CD4-positive, CD25-positive, alpha-beta regulatory T cell (primary cell): Measurements from ENCODE around the gene SORBS1. TPM values are rescaled to one million over a fixed set of nuclear protein-coding genes. Genes with fewer than 3 reads are reported as not detected.

Source experiments
- ATAC-seq, 2 donors: fragments of 150-1000 bp; cut with Tn5 transposase; one replicate each; pipeline ENCODE4 v1.10.0; 2021; ENCODE audit warnings: low read depth in 2 of 2, moderate number of reproducible peaks in 2 of 2, moderate library complexity in 1 of 2
- DNase-seq, 3 donors: peaks; one replicate each; pipeline versions ENCODE4 v3.0.0 to v3.0.0-alpha.2; 2012 to 2022; ENCODE audit warnings: mixed read lengths in 1 of 3
- H3K27ac ChIP-seq: one replicate; pipeline ENCODE4 v1.7.0; 2013; ENCODE audit warnings: mild to moderate bottlenecking, low read length; ENCODE audit not compliant: insufficient read depth, poor library complexity, severe bottlenecking
- H3K27me3 ChIP-seq: one replicate; pipeline ENCODE4 v1.7.0; 2013; ENCODE audit warnings: low read length; ENCODE audit not compliant: control insufficient read depth, insufficient read depth
- H3K36me3 ChIP-seq: one replicate; pipeline ENCODE4 v1.7.0; 2013; ENCODE audit warnings: mild to moderate bottlenecking, low read length, moderate library complexity; ENCODE audit not compliant: control insufficient read depth, insufficient read depth
- H3K4me1 ChIP-seq: 2 replicates; pipeline ENCODE4 v1.7.0; 2013; ENCODE audit warnings: mild to moderate bottlenecking, low read length; ENCODE audit not compliant: insufficient read depth, control insufficient read depth, poor library complexity, severe bottlenecking
- H3K4me3 ChIP-seq: one replicate; pipeline ENCODE4 v1.7.0; 2013; ENCODE audit warnings: low read depth, mild to moderate bottlenecking, low read length, moderate library complexity
- H3K9me3 ChIP-seq, 2 experiments: 1 replicate in 1 of 2; 2 replicates in 1 of 2; pipeline ENCODE4 v1.7.0; 2013; ENCODE audit warnings: low read length in 2 of 2, mild to moderate bottlenecking in 1 of 2, moderate library complexity in 1 of 2; ENCODE audit not compliant: control insufficient read depth in 2 of 2
- H3K27ac Mint-ChIP-seq, 3 donors: one replicate each; pipeline ENCODE4 v1.8.0; 2020 to 2022; ENCODE audit warnings: mild to moderate bottlenecking in 3 of 3, mixed read lengths in 3 of 3, moderate library complexity in 2 of 3
- H3K27me3 Mint-ChIP-seq: one replicate; pipeline ENCODE4 v1.8.0; 2022; ENCODE audit warnings: mild to moderate bottlenecking, mixed read lengths
- H3K36me3 Mint-ChIP-seq: one replicate; pipeline ENCODE4 v1.8.0; 2020; ENCODE audit warnings: mixed read lengths
- H3K4me1 Mint-ChIP-seq, 4 donors: one replicate each; pipeline ENCODE4 v1.8.0; 2020 to 2022; ENCODE audit warnings: mixed read lengths in 4 of 4, mild to moderate bottlenecking in 1 of 4
- H3K4me3 Mint-ChIP-seq, 4 donors: one replicate each; pipeline ENCODE4 v1.8.0; 2020 to 2022; ENCODE audit warnings: mild to moderate bottlenecking in 4 of 4, mixed read lengths in 4 of 4, moderate library complexity in 3 of 4
- H3K9me3 Mint-ChIP-seq, 7 donors: one replicate each; pipeline ENCODE4 v1.8.0; 2020 to 2022; ENCODE audit warnings: mixed read lengths in 7 of 7, mild to moderate bottlenecking in 3 of 7, moderate library complexity in 2 of 7
- polyA plus RNA-seq, 4 donors: library from polyadenylated mRNA; unstranded; fragments of 300-500 nt; fragmentation: Illumina TruSeq; gene quantifications; one replicate each; pipeline ENCODE4 v1.2.3, GENCODE V29; 2021
- total RNA-seq: library from RNA; stranded (reverse); gene quantifications from one replicate; pipeline ENCODE4 v1.2.3, GENCODE V29; 2022

The SORBS1 gene
- total and polyA plus RNA-seq, 5 donors from 2014 or later, result 0.31 to 3.7 (median 0.38) TPM

DNA sequence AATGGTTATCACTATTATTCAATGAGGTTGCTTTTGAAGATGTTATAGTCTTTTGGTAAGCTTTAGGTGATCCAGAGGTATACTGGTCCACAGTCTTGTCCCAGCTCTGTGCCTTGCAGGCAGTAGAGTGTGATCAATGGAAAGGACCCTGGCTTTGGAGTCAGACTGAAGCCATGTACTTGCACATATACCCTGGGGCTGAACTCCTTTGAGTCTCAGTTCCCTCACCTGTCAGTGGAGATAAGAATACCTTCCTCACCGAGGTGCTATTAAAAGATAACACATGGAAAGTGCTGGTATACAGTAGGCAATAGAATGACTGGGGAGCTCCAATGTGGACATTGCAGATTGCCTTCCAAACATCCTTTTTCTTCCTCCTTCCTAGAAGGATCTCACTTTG is 254.3 kb downstream of the SORBS1 start:
- ATAC-seq (no peak), DNase-seq (no peak)
- H3K4me3 Mint-ChIP-seq, result no peak overlapping the region
- H3K4me1 Mint-ChIP-seq, result peaks cover 0 to 4% (median 0%) of the 10 kb centered on the region in 4 donors
- no peaks in the 10 kb centered on the region for H3K4me1 ChIP-seq
- no peaks in the 10 kb centered on the region for H3K36me3 Mint-ChIP-seq
- peaks cover 5% of the 10 kb centered on the region for H3K27me3 Mint-ChIP-seq
- H3K27me3 ChIP-seq, result no peaks in the 10 kb centered on the region
- H3K9me3 ChIP-seq, result no peaks in the 10 kb centered on the region
- no peak overlapping the region for H3K27ac Mint-ChIP-seq
- H3K36me3 ChIP-seq, result no peaks in the 10 kb centered on the region
- peaks cover 0 to 2% (median 0%) of the 10 kb centered on the region in 7 donors for H3K9me3 Mint-ChIP-seq
- no peak overlapping the region for H3K4me3 ChIP-seq
- no peak overlapping the region for H3K27ac ChIP-seq

DNA sequence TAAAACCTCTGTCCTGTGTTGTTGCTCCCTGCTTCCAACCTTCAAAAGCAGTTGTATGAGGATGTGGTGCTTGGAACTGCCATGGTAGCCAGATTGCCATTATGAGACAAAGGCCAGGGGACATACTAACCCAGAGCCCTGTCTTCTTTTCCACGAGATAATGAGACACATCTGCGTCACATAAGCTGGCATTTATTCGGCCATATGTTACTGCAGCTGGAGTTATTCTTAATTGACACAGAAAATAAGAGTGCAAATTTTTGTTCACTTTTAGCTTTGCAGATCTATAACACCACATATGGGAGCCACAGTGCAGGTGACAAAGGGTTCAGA is 254.9 kb downstream of the SORBS1 start:
- ATAC-seq (no peak), DNase-seq (no peak)
- H3K4me3 Mint-ChIP-seq, result no peak overlapping the region
- Histone ChIP-seq H3K27me3 (no peaks in the 10 kb centered on the region), H3K27ac (no peak overlapping the region), H3K4me3 (no peak overlapping the region), H3K36me3 (no peaks in the 10 kb centered on the region), H3K9me3 (no peaks in the 10 kb centered on the region), H3K4me1 (no peaks in the 10 kb centered on the region)
- H3K4me1 Mint-ChIP-seq, result peaks cover 0 to 4% (median 0%) of the 10 kb centered on the region in 4 donors
- H3K27me3 Mint-ChIP-seq, result peaks cover 5% of the 10 kb centered on the region
- no peaks in the 10 kb centered on the region for H3K36me3 Mint-ChIP-seq
- H3K27ac Mint-ChIP-seq, result no peak overlapping the region
- H3K9me3 Mint-ChIP-seq, result no peaks in the 10 kb centered on the region

DNA sequence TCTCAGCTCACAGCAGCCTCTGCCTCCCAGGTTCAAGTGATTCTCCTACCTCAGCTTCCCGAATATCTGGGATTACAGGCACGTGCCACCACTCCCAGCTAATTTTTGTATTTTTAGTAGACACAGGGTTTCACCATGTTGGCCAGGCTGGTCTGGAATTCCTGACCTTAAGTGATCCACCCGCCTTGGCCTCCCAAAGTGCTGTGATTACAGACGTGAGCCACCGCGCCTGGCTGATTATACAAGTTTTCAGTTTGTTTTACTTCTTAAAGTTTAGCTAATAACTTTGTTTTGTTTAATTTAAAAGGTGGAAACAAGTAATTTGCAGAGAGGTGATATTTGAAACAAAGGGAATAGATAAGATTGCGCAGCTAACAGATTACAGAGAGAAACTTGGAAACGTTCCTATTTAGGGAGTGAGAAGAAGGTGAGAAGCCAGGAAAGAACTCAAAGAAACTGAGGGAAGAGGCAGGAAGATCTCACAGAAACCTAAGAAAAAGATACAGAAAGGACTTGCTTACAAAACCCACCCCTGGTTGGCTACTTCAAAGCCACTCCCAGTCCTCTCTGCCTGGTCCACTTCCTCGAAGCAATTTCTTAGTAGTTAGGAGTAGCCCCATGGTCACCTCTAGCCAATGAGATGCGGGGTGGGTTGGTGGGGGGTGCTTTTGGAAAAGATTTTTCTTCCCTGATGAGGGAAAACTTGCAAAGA is 255.4 kb downstream of the SORBS1 start:
- H3K27ac Mint-ChIP-seq, result no peak overlapping the region
- Histone ChIP-seq H3K27ac (no peak overlapping the region), H3K4me1 (no peaks in the 10 kb centered on the region), H3K36me3 (no peaks in the 10 kb centered on the region), H3K9me3 (no peaks in the 10 kb centered on the region), H3K27me3 (no peaks in the 10 kb centered on the region), H3K4me3 (no peak overlapping the region)
- DNase-seq, result no peak
- H3K4me1 Mint-ChIP-seq, result peaks cover 0 to 4% (median 0%) of the 10 kb centered on the region in 4 donors
- no peaks in the 10 kb centered on the region for H3K9me3 Mint-ChIP-seq
- no peak overlapping the region for H3K4me3 Mint-ChIP-seq
- no peak for ATAC-seq
- peaks cover 5% of the 10 kb centered on the region for H3K27me3 Mint-ChIP-seq
- H3K36me3 Mint-ChIP-seq, result no peaks in the 10 kb centered on the region

DNA sequence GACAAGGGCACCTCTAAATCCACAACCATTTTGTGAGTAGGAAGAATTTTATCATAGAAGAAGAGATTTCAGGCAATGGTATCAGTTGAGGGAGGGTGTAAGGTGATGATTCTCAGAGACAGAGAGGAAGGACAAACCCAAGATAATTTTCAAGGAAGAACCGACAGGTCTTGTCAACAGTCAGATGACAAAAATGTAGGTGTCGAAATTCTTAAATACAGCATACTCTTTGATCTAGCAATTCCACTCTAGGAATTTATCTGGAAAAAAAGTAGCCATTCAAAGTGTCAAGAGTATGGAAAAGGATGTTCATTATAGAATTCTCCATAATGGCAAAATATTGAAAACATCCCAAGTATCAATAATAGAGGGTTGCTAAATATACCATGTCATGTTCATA is 256.2 kb downstream of the SORBS1 start:
- Mint-ChIP-seq H3K4me3 (no peak overlapping the region), H3K36me3 (no peaks in the 10 kb centered on the region), H3K9me3 (no peaks in the 10 kb centered on the region), H3K4me1 (no peaks in the 10 kb centered on the region), H3K27me3 (peaks cover 8% of the 10 kb centered on the region), H3K27ac (no peak overlapping the region)
- Histone ChIP-seq H3K4me1 (no peaks in the 10 kb centered on the region), H3K9me3 (no peaks in the 10 kb centered on the region), H3K36me3 (no peaks in the 10 kb centered on the region), H3K27me3 (no peaks in the 10 kb centered on the region), H3K27ac (no peak overlapping the region), H3K4me3 (no peak overlapping the region)
- ATAC-seq (no peak), DNase-seq (no peak)

DNA sequence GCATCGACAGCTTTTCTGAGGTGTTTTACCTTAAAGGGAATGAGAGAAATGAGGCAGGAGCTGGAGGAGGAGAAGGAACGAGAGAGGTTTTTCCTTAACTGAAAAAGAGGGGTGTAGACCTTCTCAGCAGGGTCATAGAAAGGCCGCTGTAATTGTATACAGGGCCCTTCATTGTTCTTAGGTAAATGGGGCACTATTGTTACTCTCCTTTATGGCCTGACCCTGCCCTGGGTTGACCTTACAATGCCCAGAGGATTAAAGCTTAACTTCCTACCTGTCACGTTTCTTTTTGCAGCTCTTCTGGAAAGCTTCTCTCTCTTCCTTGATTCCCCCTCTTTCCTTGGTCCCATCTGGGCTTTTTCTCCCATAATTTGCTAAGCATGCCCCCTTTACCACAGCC is 256.7 kb downstream of the SORBS1 start:
- no peak overlapping the region for H3K4me3 Mint-ChIP-seq
- Histone ChIP-seq H3K36me3 (no peaks in the 10 kb centered on the region), H3K27me3 (no peaks in the 10 kb centered on the region), H3K9me3 (no peaks in the 10 kb centered on the region), H3K27ac (no peak overlapping the region), H3K4me3 (no peak overlapping the region), H3K4me1 (no peaks in the 10 kb centered on the region)
- H3K9me3 Mint-ChIP-seq, result no peaks in the 10 kb centered on the region
- H3K27me3 Mint-ChIP-seq, result peaks cover 8% of the 10 kb centered on the region
- ATAC-seq (no peak), DNase-seq (no peak)
- H3K36me3 Mint-ChIP-seq, result no peaks in the 10 kb centered on the region
- H3K27ac Mint-ChIP-seq, result no peak overlapping the region
- H3K4me1 Mint-ChIP-seq, result no peaks in the 10 kb centered on the region

DNA sequence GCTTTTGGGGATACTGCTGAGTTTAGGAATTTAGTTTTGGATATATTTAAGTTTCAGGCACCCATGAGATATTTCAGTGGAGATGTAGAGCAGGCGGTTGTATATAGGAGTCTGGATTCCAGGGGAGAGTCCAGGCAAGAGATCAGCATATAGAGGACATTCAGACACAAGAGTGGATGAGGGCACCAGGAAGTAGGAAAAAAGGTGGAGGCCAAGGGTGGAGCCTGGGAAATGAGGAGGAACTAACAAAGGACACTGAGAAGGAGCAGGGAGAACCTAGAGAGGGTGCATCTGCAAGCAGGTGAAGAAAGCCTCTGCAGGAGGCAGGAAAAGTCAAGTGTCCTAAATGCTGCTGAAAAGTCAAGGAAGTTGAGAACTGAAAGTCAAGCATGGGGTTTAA is 257.2 kb downstream of the SORBS1 start:
- H3K27ac Mint-ChIP-seq, result no peak overlapping the region

DNA sequence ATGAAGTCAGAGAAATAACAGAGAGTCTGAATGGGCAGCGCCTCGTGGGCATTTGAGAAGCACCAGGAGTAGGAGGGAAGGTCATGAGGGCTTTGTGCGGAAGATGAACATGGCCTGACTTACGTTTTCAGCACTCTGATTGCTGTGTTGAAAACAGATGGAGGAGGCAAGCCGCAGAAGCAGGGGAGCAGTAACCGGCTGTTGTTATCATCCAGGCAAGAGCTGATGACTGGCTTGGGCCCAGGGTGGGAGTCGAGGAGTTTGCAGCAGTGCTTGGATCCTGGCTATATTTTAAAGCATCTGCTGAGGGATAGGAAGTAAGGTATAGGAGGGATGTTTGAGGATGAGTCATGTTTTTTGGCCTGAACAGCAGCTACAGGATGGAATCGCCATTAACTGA is 257.6 kb downstream of the SORBS1 start:
- Mint-ChIP-seq H3K9me3 (no peaks in the 10 kb centered on the region), H3K36me3 (no peaks in the 10 kb centered on the region), H3K4me3 (no peak overlapping the region), H3K27ac (no peak overlapping the region), H3K27me3 (peaks cover 8% of the 10 kb centered on the region), H3K4me1 (no peaks in the 10 kb centered on the region)
- H3K4me3 ChIP-seq, result no peak overlapping the region
- H3K9me3 ChIP-seq, result no peaks in the 10 kb centered on the region
- no peaks in the 10 kb centered on the region for H3K36me3 ChIP-seq
- no peaks in the 10 kb centered on the region for H3K4me1 ChIP-seq
- no peak overlapping the region for H3K27ac ChIP-seq
- no peaks in the 10 kb centered on the region for H3K27me3 ChIP-seq
- no peak for ATAC-seq
- DNase-seq, result no peak

More for the DNA sequence above, 257.2 kb downstream of the SORBS1 start:
- Histone ChIP-seq H3K4me1 (no peaks in the 10 kb centered on the region), H3K4me3 (no peak overlapping the region), H3K27me3 (no peaks in the 10 kb centered on the region), H3K27ac (no peak overlapping the region), H3K36me3 (no peaks in the 10 kb centered on the region), H3K9me3 (no peaks in the 10 kb centered on the region)
- H3K27me3 Mint-ChIP-seq, result peaks cover 8% of the 10 kb centered on the region
- DNase-seq (no peak), ATAC-seq (no peak)
- H3K36me3 Mint-ChIP-seq, result no peaks in the 10 kb centered on the region
- H3K9me3 Mint-ChIP-seq, result no peaks in the 10 kb centered on the region
- no peaks in the 10 kb centered on the region for H3K4me1 Mint-ChIP-seq
- no peak overlapping the region for H3K4me3 Mint-ChIP-seq

DNA sequence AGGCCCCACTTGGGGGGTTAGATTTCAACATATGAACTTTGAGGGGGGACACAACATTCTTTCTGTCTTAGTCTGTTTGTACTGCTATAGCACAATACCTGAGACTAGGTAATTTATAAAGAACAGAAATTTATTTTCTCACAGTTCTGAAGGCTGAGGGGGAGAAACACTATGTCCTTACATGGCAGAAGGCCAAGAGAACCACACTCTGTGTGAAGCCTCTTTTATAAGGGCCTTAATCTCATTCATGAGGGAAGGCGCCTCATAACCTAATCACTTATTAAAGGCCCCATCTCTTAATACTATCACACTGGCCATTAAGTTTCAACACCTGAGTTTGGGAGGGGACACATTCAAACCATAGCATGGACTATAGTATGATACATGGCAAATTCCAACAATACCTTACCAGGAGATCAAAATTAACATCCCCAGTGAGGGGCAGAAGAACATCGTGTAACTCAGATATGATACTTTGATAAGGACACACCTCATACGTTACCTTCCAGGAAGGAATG is 261.1 kb downstream of the SORBS1 start:
- no peaks in the 10 kb centered on the region for H3K36me3 Mint-ChIP-seq
- ATAC-seq (no peak), DNase-seq (no peak)
- Histone ChIP-seq H3K27me3 (no peaks in the 10 kb centered on the region), H3K9me3 (no peaks in the 10 kb centered on the region), H3K27ac (no peak overlapping the region), H3K4me3 (no peak overlapping the region), H3K4me1 (peaks cover 6% of the 10 kb centered on the region), H3K36me3 (no peaks in the 10 kb centered on the region)
- H3K9me3 Mint-ChIP-seq, result peaks cover 0 to 3% (median 0%) of the 10 kb centered on the region in 7 donors
- no peak overlapping the region for H3K4me3 Mint-ChIP-seq
- peaks cover 0 to 8% (median 0%) of the 10 kb centered on the region in 4 donors for H3K4me1 Mint-ChIP-seq
- H3K27me3 Mint-ChIP-seq, result peaks cover 8% of the 10 kb centered on the region
- H3K27ac Mint-ChIP-seq, result no peak overlapping the region
